ENCODE data around the gene LDLRAD4.
"Not testable (repeated sequence)": the region's sequence is repeated elsewhere in the genome, so short reads cannot be mapped to it uniquely, and the experiment has no call there.

LDLRAD4 gene

GRCh38 chr18:13658436-13659204 is 440.1 kb downstream of the LDLRAD4 start:
- DNase-seq (ENCODE audit: low read depth, low spot score), result no peak

DNA sequence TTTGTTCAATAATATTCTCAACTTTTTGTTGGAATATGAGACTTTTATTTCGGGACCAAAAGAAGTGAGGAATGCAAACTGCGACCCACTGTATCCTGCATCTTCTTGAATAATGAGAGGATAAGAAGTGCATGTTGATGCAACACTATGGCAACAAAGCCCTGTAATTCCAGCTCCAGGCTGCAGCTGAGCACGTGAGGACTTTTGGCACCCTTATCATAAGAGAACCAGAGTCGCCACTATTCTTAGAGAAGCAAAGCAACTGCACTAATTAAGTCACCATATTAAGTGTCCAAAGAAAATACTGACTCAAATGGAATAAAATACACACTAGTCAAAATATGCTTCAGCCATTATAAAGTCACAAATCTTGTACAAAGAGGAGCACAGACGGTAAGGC is 441.9 kb downstream of the LDLRAD4 start:
- peak; percentile 57 for DNase-seq (ENCODE audit: low read depth, low spot score)

DNA sequence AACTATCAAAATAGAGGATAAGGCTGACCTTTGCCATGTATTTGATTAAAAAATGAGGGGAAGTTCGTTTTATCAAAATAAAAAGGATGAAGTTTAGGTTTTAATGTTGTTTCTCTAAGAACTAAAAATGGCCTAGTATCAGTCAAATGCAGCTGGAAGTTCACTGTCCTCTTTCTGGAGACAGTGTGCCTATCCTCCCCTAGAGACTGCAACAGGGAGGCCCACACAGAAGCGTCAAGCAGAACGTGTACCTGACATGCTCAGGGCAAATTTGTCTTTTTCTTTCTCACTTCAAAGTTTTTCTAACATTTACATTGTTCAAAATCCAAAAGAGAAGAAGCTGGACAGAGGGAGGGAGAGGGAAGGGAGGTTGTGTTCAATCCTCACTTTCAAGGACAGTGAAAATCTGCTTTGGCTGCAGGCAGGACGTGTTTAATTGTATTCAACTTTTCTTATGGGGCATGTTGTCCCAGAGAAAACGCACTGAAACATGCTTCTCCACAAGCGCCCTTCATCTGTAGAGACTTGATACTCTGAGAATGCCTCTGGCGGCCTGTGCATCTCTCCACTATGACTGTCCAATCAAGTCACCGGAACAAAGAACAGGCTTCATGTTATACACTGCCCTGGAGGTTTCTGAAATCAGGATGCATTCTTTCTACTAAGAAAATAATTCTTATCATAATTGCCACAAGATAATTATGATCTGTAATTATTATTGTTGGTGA is 442.7 kb downstream of the LDLRAD4 start:
- no peak for DNase-seq (ENCODE audit: low read depth, low spot score)

GRCh38 chr18:13661779-13662256 is 443.3 kb downstream of the LDLRAD4 start:
- no peak for DNase-seq (ENCODE audit: low read depth, low spot score)

DNA sequence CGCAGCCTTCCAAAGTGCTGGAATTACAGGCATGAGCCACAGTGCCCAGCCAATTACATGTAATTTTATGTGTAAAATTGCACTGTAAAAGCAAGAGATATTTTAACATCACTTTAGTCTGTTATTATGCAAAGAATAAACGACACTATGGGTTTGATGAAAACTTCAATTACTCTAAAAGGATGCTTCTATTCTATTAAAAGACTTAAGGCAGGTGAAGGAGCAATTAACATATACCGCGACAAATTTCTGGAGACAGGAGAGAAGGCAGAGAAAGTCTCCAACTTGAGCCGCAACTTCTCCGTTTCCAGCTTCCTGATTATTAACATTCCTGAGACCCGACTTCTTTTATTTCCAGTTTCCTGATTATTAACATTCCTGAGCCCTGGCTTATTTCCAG is 454.1 kb downstream of the LDLRAD4 start:
- DNase-seq (ENCODE audit: low read depth, low spot score), result peak; percentile 19

GRCh38 chr18:13676471-13676870 is 457.9 kb downstream of the LDLRAD4 start:
- no peak for DNase-seq (ENCODE audit: low read depth, low spot score)

DNA sequence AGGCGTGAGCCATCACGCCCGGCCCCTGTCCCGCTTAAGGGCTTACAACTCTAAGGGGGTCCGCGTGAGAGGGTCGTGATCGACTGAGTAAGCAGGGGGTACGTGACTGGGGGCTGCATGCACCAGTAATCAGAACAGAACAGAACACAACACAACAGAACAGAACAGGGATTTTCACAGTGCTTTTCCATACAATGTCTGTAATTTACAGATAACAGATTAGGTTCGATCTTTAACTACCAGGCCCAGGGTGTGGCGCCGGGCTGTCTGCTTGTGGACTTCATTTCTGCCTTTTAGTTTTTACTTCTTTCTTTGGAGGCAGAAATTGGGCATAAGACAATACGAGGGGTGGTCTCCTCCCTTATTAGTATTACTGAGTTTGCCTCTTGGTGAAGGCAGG is 458.8 kb downstream of the LDLRAD4 start:
- DNase-seq (ENCODE audit: low read depth, low spot score), result not testable (repeated sequence)

DNA sequence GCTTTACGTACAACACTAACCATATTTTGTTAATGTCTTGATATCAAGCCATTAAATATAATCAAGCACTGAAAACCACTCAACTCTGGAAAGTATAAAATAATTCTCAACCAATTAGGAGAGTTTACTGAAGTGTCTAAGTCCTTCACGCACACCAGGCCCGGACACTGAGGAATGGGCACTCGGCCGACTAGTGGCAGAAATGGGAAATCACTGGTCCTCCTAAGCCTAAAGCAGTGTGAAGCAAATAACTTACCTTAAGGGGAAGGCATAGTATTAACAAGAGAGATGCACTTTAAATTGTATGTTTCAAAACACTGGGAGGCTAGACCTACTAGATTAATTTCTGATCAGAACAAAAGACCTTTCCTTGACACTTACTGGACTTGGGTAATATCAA is 462.1 kb downstream of the LDLRAD4 start:
- no peak for DNase-seq (ENCODE audit: low read depth, low spot score)

GRCh38 chr18:13681701-13682100 is 463.1 kb downstream of the LDLRAD4 start:
- no peak for DNase-seq (ENCODE audit: low read depth, low spot score)

- DNase-seq (ENCODE audit: low read depth, low spot score), result no peak
These were observed 466.0 kb downstream of the LDLRAD4 start for GRCh38 chr18:13684546-13684945.

DNA sequence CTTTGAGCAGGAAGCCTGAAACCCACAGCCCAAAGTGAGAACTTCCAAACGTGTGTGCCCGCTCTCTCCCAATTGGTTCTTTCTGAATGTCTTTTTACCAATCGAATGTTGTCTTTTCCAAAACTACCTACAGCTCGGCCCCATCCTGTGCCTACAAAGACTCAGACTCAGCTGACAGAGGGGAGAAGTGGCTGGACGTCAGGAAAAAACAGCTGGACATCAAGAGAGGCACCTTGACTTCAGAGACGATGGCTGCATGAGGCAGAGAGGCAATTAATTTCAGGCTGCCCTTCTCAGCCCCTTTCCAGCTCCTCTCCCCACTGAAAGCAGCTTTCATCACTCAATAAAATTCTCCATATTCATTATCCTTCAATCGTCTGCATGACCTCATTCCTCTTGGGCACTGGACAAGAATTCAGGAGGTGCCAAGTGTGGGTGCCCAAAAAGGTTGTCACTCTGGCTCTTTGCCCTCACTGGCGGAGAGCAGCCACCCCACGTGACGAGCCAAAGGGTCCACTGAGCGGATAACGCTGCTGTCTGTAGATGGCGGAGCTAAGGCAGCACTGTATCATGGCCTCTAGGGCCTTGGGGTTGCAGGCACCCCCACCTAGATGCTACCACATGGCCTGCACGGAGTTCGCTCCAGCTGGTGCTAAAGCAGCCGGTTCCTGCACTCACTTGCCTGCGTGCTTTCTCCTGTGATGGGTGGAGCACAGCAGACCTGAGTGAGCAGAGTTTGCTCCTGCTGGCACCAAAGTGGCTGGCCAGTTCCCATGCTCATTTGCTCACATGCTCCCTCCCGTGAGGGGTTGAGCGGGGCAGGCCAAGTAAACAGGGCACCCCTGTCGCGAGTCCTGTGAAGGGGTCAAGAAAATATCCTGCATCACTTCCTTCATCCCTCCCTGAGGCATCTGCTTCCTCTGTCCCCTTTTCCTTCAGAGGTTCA is 469.9 kb downstream of the LDLRAD4 start:
- no peak for DNase-seq (ENCODE audit: low read depth, low spot score)

DNA sequence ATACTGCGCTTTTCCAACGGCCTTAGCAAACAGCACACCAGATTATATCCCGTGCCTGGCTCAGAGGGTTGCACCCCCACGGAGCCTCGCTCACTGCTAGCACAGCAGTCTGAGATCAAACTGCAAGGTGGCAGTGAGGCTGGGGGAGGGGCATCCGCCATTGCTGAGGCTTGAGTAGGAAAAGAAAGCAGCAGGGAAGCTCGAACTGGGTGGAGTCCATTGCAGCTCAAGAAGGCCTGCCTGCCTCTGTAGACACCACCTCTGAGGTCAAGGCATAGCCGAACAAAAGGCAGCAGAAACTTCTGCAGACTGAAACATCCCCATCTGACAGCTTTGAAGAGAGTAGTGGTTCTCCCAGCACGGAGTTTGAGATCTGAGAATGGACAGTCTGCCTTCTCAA is 471.5 kb downstream of the LDLRAD4 start:
- not testable (repeated sequence) for DNase-seq (ENCODE audit: low read depth, low spot score)

GRCh38 chr18:13695337-13695736 is 476.8 kb downstream of the LDLRAD4 start:
- DNase-seq (ENCODE audit: low read depth, low spot score), result not testable (repeated sequence)

- DNase-seq (ENCODE audit: low read depth, low spot score), result no peak
These were observed 478.4 kb downstream of the LDLRAD4 start for GRCh38 chr18:13696961-13697360.

DNA sequence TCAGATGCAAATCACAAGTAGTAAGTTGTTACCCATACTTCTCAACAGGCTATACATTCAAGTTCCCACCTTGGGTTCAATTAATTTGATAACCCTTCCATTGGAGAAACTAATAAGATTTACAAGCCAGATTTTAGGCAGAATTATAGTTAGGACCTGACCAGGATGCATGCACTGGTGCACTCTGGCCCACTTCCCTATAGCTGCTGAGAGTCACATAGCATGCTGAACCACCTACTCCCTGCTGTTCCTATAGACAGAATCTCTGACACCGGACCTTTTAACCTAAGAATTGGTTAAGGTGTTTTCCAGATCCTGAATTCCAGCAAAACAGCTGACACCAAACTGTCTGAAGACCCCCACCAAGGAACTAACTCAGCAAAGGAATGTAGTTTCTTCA is 481.6 kb downstream of the LDLRAD4 start:
- DNase-seq (ENCODE audit: low read depth, low spot score), result no peak

All from astrocyte of the hippocampus (primary cell).